NCI-H1092 (cell line): ENCODE data around the gene CDK4.

ENCODE experiments used
- DNase-seq: peaks from one replicate; lab custom pipeline; 2025; lab: John Stamatoyannopoulos, UW

The CDK4 gene

DNA sequence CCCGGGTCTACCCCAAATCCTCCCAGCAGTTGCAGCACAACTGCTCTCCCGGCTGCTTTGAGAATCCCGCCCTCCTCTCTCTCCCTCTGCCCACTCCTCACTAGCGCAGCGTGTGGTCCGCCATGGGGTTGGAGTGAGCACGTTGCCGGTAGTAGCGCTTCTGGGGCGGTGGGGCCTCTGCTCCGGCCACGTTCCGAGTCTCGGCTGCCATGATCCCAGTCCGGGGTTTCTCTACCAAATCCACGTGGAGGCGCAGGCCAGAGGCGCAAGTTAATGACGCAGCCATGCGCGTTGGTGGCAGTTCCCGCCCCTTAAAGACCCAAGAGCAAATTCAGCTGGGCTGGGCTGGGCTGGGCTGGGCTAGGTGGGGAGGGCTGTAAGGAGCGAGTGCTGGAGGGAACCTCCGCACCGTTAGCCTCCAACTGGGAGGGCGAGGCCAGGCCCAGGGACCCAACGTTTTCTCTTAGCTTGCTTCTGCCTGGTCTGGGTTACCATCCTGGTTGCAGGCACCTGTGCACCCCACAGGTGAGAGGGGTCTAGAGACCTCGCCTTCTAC is 19.8 kb upstream of the CDK4 start, which contains the start of gene METTL1:
Gene METTL1, minus strand, starts transcription at position 233 of the 556 bp plus-strand sequence. Its CDS starts 22 bp downstream, at position 211.
- DNase-seq: peak; percentile 82

DNA sequence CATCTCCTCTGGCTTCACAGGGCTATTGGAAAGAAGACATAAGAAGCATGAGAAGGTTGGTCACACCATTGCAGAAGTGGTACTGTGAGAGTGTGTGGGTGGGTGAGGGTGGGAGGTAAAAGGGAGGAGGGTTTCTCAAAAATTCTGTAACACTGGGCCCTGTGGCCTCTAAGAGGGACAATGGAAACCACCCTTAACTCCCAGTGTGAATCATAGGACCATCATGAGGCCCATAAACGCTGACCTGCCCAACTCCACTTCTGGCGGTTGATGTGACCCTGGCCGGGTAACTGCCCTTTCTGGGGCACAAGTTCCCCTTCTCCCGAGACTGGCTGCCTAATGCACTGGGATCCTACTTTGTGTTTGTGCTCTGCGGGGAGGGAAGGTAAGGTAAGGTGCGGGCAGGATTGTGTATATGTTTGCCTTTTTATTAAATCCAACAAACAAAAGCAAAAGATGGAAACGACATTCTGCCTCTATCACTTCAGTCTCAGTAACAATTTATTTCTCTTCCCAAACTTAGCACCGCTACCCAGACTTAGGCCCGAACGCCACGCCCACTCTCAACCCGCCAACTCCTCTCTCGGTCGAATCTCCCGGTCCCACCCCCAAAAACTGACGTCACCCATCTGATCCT is 19.2 kb upstream of the CDK4 start:
- DNase-seq: peak; percentile 60

DNA sequence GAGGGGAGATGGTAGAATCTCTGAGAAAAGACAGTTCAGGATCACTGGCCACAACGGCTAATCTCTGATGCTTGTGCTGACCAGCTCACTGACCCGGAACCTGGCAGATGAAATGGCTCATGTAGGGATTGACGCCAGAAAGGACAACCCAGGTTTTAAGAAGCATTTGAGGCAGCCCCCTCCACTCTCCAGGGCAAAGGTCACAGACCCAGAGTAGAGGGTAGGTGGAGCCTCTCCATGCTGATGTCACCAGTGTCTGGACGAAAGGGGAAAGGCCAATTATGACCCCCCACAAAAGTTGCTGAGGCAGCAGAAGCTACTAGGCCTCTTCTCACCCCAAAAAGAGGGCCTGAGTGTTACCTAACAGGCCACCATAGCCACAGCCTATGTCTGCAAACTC is 18.6 kb upstream of the CDK4 start:
- no peak for DNase-seq

DNA sequence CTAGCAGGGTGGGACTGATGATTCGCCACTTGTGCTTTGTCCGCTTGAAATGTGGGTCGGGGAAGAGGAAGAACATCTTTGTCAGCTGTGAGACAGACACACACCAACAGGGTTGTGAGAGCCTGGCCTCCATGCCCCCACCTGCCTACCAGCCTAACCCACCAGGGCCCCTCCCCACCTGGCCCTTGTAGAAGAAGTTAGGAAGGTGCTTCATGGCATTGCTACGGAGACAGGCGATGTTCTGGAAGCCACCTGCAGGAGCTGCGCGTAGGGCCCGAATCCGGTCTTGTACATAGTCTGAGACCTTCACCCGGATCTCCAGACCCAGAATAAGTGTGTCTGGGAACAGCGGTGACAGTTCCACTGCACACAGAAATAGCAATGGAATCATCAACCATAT is 17.5 kb upstream of the CDK4 start:
- DNase-seq: no peak

DNA sequence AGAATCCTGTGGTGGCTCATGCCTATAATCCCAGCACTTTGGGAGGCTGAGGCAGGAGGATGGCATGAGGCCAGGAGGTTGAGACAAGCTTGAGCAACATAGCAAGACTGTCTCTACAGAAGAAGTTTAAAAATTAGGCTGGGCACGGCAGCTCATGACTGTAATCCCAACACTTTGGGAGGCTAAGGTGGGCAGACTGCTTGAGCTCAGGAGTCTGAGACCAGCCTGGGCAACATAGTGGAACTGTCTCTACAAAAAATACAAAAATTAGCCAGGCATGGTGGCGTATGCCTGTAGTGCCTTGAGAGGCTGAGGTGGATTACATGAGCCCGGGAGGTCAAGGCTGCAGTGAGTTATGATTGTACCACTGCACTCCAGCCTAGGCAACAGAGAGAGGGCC is 15.8 kb upstream of the CDK4 start:
- DNase-seq: no peak

DNA sequence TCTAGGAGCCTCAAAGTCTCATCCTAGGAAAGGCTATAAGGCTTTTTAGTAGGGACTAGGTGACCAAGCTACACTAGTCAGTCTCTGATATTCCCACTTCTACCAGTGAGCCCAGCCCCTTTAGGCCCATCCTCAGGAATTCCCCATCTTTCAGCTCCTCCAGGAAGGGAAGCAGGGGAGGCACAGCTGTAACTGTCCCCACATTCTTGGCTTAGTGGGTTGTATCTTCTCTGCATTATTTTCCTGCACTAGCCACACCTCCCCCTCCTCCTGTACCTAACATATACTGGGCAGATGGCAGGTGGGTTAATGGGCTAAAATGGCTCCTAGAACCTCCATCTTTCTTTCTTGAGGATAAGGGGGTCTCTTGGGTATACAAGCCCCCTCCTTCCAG is 15.2 kb upstream of the CDK4 start:
- no peak for DNase-seq

DNA sequence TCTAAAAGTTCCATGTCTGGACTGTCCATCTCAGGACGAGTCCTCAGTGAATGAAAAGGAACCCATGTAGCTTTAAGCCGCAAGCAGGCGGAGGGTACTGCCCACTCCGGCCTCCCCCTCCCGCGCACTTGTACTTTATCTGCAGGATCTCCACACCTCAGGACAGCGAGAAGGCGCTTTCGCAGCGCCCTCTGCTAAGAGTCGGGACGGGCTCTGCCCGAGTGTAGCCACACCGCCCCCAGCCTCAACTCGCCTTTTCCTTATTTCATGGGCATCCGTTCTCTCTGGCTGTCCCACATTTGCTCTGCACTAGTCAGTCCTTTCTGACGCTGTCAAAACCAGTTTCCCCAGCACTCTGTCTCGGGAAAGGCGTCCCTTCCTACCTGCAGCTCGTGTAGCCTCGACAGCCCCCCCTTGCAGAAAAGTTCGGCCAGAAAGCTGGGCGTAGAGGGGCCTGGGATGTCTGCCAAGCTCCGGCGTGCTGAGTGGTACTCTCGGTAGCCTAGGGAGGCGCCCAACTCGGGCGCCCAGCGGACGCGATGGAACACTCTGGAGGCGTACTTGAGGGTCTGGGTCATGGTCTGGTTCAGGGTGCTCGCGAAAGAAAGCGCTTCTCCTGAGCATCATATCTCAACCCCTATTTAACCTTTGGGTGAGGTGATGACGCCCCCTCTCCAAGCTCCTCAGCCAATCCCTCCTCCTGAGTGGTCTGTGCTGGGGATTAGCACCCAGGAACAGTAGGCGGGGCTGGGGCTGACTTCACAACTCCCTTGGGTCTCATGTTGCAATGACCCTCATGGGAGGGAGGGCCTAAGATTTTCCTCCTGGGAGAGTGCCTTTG is 14.6 kb upstream of the CDK4 start, which contains the start of gene CYP27B1:
Gene CYP27B1, minus strand, starts transcription at position 615 of the 841 bp plus-strand sequence. Its CDS starts 37 bp downstream, at position 578.
- DNase-seq: no peak

DNA sequence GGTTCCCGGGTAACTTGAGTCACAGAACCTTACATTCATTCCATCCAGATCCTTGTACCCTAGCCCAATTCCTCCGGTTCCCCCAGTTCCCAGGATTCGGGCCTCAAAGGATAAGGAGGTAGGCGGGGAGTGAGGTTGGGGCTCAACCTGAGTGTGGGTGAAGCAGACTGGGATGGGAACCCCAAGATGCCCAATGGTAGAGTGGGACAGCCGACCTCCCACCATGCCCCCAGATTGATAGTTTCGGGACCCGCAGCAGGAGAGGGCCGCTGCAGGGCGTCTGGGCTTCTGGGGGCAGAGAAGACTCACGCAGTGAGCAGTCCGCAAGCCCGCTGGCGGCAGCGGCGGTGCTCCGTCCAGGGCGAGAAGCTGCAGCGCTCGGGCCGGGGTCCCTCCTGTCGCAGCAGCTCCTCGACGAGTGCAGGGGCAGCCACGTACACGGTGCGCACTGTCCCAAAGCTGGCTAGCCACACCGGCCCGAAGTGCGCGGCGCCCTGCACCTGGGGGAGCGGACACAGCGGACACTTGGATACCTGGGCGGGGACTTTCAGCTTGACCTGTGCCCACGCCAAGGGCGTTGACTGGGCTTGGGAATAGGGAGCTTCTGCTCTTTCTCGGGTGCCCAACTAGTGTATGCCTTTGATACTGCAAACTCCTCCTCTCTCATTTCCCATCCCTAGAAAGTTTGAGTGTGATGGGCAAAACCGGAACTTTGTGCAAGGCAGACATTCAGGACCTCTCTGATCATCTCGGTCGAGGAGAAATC is 13.8 kb upstream of the CDK4 start:
- no peak for DNase-seq

DNA sequence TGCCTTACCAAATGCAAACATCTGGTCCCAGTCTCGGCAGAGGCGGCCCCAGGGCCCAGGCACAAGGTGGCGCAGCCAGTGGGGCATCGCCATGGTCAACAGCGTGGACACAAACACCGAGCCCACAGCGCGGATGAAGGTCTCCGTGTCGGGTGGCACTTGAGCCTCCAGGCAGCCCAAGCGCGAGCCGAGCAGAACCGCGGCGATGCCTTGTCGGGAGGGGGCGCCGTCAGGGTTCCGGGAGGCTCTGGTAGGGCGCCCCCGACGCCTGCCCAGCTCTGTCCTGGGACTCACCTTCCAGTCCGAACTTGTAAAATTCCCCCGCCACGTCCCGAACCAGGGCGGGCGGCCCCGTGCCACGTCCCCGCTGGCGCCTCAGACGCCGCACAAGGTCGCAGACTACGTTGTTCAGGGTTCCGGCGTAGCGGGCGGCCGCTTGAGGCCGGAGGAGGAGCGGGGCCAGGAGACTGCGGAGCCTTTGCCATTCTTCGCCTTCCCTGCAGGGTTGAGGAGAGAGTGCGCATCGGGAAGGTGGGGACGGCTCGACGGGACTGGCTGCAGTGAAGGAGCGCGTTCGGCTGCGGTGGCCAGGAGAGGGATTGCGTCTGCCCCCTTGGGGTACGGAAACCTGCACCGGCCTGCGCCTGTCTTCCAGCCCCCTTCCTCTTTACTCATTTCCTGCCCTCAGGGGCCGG is 13.0 kb upstream of the CDK4 start:
- no peak for DNase-seq

DNA sequence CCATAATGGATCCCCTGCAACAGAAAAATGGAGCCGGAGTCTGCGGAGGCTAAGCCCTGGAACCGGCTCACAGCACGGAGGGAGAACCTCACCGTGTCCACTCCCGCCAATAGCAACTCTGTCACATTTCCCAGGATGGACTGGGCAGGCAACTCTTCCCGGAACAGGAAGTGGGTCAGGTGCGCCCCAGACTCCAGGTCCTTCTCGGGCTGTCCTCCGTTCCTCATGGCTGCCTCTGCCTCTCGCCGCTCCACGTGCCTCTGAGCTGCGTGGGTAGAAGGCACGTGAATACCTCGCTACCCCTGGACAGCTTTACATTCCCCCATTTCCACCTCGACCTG is 12.5 kb upstream of the CDK4 start:
- no peak for DNase-seq

DNA sequence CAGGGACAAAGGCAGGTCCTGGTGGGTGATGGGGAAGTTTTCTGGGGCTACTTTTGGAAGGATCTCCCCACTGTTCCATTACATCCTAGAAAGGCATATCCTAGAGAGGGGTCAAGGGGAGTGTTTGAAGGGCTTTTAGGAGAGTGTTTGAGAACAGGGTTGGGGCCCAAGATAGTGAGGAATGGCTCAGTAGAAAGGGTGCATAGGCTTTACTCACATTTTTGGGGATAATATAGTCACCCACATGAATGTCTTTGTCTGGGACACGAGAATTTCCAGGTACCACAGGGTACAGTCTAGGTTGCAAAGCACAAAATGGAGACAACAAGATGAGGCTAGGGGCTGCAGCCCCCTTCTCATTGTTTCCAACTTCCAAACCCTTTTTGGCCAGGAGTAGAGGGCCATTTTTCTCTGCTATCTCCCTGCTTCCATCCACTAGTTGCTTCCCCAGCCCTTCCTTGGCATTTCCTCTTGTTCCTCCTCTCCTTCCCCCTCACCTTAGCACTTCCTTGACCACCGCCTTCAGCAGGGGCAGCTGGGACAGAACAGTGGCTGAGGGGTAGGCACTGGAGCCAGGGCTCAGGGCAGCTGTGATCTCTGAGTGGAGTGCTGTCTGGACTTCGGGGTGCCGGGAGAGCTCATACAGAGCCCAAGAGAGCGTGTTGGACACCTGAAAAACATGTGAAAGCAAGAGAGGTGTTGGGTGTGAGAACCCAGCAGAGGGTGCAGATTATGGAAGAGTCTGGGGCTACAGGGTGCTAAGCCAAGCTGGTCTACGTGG is 12.0 kb upstream of the CDK4 start:
- DNase-seq: no peak

DNA sequence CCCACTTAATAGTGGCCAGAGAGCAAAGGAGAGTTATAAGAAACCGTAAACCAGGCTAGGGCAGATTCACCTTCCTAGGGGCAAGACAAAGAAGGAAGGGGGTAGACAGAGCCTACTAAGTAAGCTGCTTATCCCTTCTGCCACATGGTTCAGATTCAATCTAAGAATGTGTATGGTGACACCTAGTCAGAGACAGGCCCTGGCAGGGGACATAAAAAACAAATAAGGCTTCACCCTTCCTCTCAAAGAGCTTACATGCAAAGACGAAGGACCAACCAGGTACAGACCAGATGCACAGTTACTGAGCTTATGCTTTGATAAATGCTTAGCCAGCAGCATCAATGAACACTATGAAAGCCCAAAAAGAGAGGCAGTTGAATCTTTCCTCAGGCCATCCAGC is 10.4 kb upstream of the CDK4 start:
- no peak for DNase-seq

DNA sequence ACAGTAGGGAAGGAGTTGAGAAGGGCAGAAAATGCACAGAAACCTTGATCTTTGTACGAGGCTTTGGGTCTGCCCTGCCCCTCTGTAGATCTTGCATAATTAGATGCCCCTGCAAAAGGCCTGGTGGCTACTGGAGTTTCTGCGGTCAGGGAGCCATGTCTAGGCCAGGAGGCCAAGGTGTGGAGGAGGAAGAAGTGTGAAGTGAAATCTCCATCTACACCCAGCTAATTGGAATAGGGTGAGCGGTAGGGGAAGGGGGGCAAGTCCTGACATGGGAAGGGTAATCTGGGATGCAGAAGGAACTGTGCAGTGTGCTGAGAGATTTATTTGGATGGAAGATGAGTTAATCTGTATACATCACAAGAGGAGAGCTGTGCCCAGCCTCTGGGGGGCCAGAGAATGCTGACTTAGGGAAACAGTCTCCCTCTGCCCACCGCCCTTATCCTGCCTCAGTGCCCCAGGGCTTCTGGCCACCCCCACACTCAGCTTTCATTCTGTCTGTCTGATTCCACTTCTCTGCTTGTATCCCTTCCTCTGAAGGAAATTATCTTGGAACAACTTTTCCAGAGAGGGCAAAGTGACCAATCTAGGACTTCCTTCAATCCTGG is 9.4 kb upstream of the CDK4 start:
- no peak for DNase-seq

DNA sequence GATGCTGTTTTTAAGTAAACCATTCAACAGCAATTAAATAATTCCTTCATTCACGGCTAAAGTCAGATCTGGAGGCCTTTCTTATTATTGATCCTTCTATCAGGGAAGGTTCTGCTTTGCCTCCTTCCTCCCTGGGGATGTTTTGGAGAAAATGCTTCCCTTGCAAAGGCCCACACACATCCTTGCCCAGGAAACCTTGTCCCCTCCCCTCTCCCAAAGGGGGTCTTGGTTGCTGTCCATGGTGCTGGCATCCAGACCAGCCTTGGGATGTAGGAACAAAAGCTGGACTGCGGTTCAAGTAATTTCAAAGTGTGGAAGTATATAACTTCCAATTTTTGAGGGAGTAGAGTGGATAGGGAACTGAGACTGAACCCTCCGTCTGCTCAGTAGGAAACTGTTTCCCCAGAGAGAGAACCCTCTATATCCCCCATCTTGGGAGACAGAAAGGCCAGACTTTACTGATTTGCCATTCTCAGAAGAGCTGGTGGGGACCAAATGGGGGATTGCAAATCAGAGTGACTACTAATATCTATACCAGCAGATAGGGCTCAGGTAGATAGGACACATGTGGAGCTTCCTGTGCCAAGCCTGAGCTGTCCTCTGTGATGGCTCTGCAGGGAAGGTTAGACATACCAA is 8.4 kb upstream of the CDK4 start:
- DNase-seq: no peak

DNA sequence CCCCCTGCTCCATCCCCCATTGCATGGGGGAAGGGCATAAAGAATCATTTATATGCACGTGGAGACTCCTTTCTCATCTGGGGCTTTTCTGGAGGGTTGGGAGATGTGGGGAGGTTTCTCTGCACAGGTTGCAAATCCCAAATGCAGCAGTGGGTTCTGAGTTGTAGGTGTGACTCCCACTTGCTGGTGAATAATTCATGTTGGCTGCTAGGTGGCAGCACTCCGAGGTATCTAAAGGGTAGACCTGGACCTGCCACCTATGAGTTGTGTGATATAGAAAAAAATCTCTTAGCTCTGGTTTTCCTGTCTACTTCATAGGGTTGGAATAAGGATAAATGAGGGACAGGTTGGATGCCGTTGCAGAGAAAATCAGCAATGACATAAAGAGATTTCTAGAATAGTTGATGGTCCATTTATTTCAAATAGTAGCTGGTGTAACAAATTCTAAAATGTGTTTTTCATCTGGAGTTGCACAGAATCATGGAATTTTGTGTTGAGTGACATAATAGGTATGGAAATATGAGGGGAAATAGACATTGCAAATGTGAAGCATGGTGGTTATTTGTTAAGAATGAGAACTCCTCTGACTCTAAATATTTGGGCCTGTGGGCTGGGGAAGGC is 7.4 kb upstream of the CDK4 start:
- no peak for DNase-seq

DNA sequence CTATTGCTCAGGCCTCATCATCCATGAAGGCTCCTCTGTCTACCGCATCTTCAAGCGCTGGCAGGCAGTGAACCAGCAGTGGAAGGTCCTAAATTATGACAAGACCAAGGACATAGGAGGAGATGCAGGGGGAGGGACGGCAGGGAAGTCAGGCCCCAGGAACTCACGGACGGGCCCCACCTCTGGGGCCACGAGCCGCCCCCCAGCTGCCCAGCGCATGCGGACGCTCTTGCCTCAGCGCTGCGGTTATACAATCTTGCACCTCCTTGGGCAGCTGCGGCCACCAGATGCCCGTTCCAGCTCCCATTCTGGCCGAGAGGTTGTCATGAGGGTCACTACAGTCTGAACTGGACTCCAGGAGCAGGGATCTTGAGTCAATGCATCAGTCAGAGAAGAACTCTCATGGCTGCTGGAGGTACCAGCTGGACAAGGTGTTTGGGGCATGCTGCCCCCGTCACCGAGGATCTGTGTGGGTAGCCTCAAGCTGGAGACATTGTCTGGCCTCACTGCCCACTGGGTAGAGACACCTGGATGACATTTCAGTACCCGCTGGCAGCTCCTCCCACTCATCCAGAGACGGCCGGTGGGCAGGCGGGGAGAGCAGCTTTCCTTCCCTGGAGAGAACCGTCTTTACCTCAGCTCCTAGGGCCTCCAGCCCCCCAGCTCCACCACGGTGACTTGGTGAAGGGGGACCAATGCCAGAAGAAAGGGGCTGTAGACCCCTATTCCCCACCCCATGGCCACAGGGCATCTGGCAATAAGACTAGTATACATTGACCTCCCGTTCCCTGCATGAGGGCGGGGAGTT is 6.6 kb upstream of the CDK4 start:
- DNase-seq: no peak

DNA sequence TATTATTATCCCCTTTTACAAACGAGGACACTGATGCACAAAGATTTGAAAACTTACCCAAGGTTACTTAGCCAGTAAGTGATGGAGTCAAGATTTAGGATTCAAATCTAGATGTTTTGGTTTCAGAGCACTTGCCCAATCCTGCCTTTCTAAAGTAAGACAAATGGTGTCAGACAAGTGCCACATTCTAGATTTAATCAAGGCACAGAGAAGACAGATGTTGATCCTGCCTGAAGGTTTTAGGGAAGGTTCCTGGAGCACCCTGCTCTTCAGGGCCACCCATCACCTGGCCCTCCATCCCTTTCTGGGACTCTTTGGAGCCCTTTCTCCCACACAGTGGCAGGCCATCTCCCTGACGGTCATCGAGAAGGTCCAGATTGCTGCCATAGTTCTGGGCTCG is 5.7 kb upstream of the CDK4 start:
- DNase-seq: no peak

DNA sequence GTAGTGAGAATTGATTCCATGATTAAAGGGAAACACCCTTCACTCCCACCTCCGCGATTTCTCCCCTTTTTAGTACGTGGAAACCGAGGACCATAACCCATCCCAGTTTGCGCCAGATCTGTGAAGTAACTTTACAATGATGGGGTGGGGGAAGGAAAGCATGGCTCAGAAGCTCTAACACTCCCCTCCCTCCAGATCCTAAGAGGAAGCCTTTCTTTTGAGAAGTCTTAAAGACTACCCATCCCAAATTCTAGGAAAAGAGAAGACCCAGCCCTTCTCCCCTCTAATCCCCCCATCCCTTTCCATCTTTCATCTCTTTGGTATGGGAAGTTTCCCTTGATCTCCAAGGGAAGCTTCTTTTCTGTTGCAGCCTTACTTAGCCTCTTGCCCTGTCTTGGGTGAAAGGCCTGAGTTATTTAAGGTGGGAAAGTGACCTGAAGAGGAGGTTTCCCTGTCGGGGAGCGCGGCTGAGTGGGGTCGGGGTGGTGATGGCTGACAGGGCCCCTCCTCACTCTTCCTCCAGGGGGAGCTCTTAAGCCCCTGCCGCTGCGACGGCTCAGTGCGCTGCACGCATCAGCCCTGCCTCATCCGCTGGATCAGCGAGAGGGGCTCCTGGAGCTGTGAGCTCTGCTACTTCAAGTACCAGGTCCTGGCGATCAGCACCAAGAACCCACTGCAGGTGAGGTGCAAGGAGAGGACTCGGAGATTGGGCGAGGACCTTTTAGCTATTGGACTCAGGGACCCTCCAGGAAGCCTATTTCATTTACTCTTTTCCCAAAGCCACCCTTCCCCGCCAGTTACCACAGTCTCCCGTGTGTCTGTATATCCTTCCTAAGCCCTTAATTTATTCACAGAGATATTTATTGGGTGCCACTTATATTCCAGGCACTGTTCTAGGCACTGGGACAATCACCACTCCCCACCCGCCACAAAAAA is 4.6 kb upstream of the CDK4 start:
- DNase-seq: no peak
